K562 (cell line): ENCODE data around the gene MDC1. TPM values are rescaled to one million over a fixed set of nuclear protein-coding genes. Genes with fewer than 3 reads are reported as not detected.

Source experiments
- ATAC-seq: fragments of 200-7000 bp; cut with Tn5 transposase; 3 replicates; pipeline ENCODE4 v1.9.1; 2020; ENCODE audit warnings: moderate library complexity
- BruUV-seq: library from RNA; stranded (reverse); fragments of 400-500 nt; replicated peaks from 2 replicates; lab custom pipeline; 2021; lab: Mats Ljungman, UMichigan
- CTCF ChIA-PET: fragments of 300-600 bp; formaldehyde crosslinking; extraction: SDS; loops from one replicate; lab custom pipeline; 2021; ENCODE audit warnings: low intra/inter-chr PET ratio; lab: Yijun Ruan, JAX
- POLR2A ChIA-PET: fragments of 300-600, 350-650 bp; sonication (Branson Sonifier 250); formaldehyde crosslinking; extraction: SDS; loops from one replicate; lab custom pipeline; 2021; ENCODE audit warnings: antibody characterized with exemption, inconsistent platforms; lab: Yijun Ruan, JAX
- DNase-seq, 4 experiments: peaks; one replicate each; pipeline versions ENCODE4 v3.0.0 to v3.0.0-alpha.2; 2011 to 2018; ENCODE audit warnings: low spot score in 3 of 4, mixed read lengths in 3 of 4; ENCODE audit errors: extremely low read depth in 1 of 4
- FAIRE-seq: peaks from 2 replicates; lab custom pipeline; 2011; peaks lifted over from hg19 to GRCh38; lab: Jason Lieb, UNC
- H2AFZ ChIP-seq: 2 replicates; pipeline ENCODE4 v1.6.0; 2011; ENCODE audit warnings: low read depth, low read length, control low read depth, inconsistent platforms
- H3K27ac ChIP-seq: fragments of 200-600 bp; 3 replicates; pipeline ENCODE4 v1.8.0; 2011; ENCODE audit warnings: low read depth, mild to moderate bottlenecking, control low read depth, inconsistent platforms, low read length, moderate library complexity, mixed read lengths; ENCODE audit errors: extremely low read depth
- H3K27me3 ChIP-seq, 2 experiments: fragments of 300-600 bp in 1 of 2; 2 replicates in 1 of 2; 3 replicates in 1 of 2; pipeline versions ENCODE4 v1.6.0 to v1.8.0; 2011; ENCODE audit warnings: inconsistent platforms in 2 of 2, low read length in 2 of 2, mild to moderate bottlenecking in 1 of 2, mixed read lengths in 1 of 2, moderate library complexity in 1 of 2; ENCODE audit not compliant: control insufficient read depth in 2 of 2, insufficient read depth in 2 of 2
- H3K36me3 ChIP-seq: fragments of 300-600 bp; 3 replicates; pipeline ENCODE4 v1.8.0; 2011; ENCODE audit warnings: mild to moderate bottlenecking, low read length, inconsistent platforms; ENCODE audit not compliant: control insufficient read depth, insufficient read depth
- H3K4me1 ChIP-seq, 2 experiments: fragments of 200-600 bp in 1 of 2; replicated peaks in 1 of 2; 2 replicates in 1 of 2; 3 replicates in 1 of 2; pipeline versions ENCODE4 v1.5.1 to v1.8.0; 2011; ENCODE audit warnings: inconsistent platforms in 2 of 2, low read length in 2 of 2, mild to moderate bottlenecking in 1 of 2, mixed read lengths in 1 of 2, moderate library complexity in 1 of 2; ENCODE audit not compliant: control insufficient read depth in 2 of 2, insufficient read depth in 2 of 2
- H3K4me2 ChIP-seq: 2 replicates; pipeline ENCODE4 v1.6.1; 2011; ENCODE audit warnings: low read length, control low read depth, inconsistent platforms, mixed read lengths; ENCODE audit not compliant: insufficient read depth
- H3K4me3 ChIP-seq: fragments of 200-600 bp; sonication (generic), shearing (Covaris generic); 2 replicates; pipeline ENCODE4 v1.5.1; 2016; ENCODE audit warnings: control low read depth, inconsistent platforms
- H3K79me2 ChIP-seq: fragments of 200-600 bp; 3 replicates; pipeline ENCODE4 v1.8.0; 2011; ENCODE audit warnings: low read length, inconsistent platforms; ENCODE audit not compliant: control insufficient read depth, insufficient read depth
- H3K9ac ChIP-seq, 2 experiments: 2 replicates each; pipeline versions ENCODE4 v1.6.0 to v1.6.1; 2011; ENCODE audit warnings: low read depth in 2 of 2, low read length in 2 of 2, control low read depth in 1 of 2, inconsistent platforms in 1 of 2, mild to moderate bottlenecking in 1 of 2, mixed read lengths in 1 of 2; ENCODE audit not compliant: insufficient read depth in 1 of 2
- H3K9me1 ChIP-seq: one replicate; pipeline ENCODE4 v1.6.0; 2011; ENCODE audit warnings: inconsistent platforms, mild to moderate bottlenecking, low read length, moderate library complexity; ENCODE audit not compliant: control insufficient read depth, insufficient read depth
- H3K9me3 ChIP-seq: replicated peaks from 2 replicates; pipeline ENCODE4 v1.5.1; 2011; ENCODE audit warnings: low read depth, low read length, inconsistent platforms; ENCODE audit not compliant: control insufficient read depth, insufficient read depth
- H4K20me1 ChIP-seq: replicated peaks from 2 replicates; pipeline ENCODE4 v1.6.1; 2011; ENCODE audit warnings: low read length, inconsistent platforms, mixed read lengths; ENCODE audit not compliant: control insufficient read depth, insufficient read depth
- CCAR2 ChIP-seq: fragments of 200-400 bp; formaldehyde crosslinking; IDR thresholded peaks from 2 replicates; pipeline ENCODE4 v1.6.1; 2017; ENCODE audit warnings: mild to moderate bottlenecking, low read depth, low read length
- FOSL1 ChIP-seq: fragments of 200-800 bp; sonication (Bioruptor generic); conservative IDR thresholded peaks from 2 replicates; pipeline ENCODE4 v1.6.1; 2016; ENCODE audit warnings: missing genetic modification characterization, missing compliant biosample characterization
- HMBOX1 ChIP-seq: sonication (generic); IDR thresholded peaks from 2 replicates; pipeline ENCODE4 v1.6.1; 2016
- MYBL2 ChIP-seq, 2 experiments: fragments of 450-650 bp in 1 of 2; sonication (generic) in 1 of 2; formaldehyde crosslinking in 1 of 2; IDR thresholded peaks; 2 replicates each; pipeline versions ENCODE4 v1.6.1 to v1.8.1; 2017 to 2022; ENCODE audit warnings: borderline replicate concordance in 1 of 2, inconsistent platforms in 1 of 2, low read depth in 1 of 2, mild to moderate bottlenecking in 1 of 2, missing genetic modification reagents in 1 of 2, moderate library complexity in 1 of 2
- NCOR1 ChIP-seq: fragments of 450-650 bp; IDR thresholded peaks from 2 replicates; pipeline ENCODE4 v1.6.1; 2016; ENCODE audit warnings: mild to moderate bottlenecking, moderate library complexity
- SMARCB1 ChIP-seq: IDR thresholded peaks from 2 replicates; pipeline ENCODE4 v1.6.1; 2011; ENCODE audit warnings: improper control_type of control experiment, low read depth; ENCODE audit not compliant: insufficient read length
- USF2 ChIP-seq: sonication (generic); formaldehyde crosslinking; IDR thresholded peaks from 2 replicates; pipeline ENCODE4 v1.5.0; 2020; ENCODE audit warnings: missing genetic modification reagents
- ZKSCAN8 ChIP-seq: fragments of 200-800 bp; sonication (Bioruptor generic); IDR thresholded peaks from 2 replicates; pipeline ENCODE4 v1.6.1; 2016; ENCODE audit warnings: missing genetic modification characterization, missing compliant biosample characterization
- ZNF184 ChIP-seq: sonication (generic); formaldehyde crosslinking; IDR thresholded peaks from 2 replicates; pipeline ENCODE4 v1.5.0; 2020; ENCODE audit warnings: missing genetic modification reagents
- ZNF57 ChIP-seq: fragments of 450-650 bp; formaldehyde crosslinking; IDR thresholded peaks from 2 replicates; pipeline ENCODE4 v1.4.0; 2020; ENCODE audit warnings: mild to moderate bottlenecking, moderate library complexity
- WGBS: fragments of 100-300 bp; shearing (Covaris generic); methylation state at CpG from one replicate; pipeline ENCODE4 v1.1.6; 2016; ENCODE audit warnings: low coverage, mixed read lengths; ENCODE audit not compliant: insufficient coverage; ENCODE audit errors: missing lambda C conversion rate; 5-methylcytosine and 5-hydroxymethylcytosine counted together
- in situ Hi-C: fragments of 300-500 bp; cut with MboI; formaldehyde crosslinking; loops from 4 replicates; pipeline ENCODE4 v1.15.0; 2018; ENCODE audit warnings: inconsistent platforms, mixed read lengths
- intact Hi-C: fragments of 100-400 bp; cut with micrococcal nuclease; formaldehyde crosslinking; loops from 2 replicates; pipeline ENCODE4 v1.14.2; 2022
- polyA plus RNA-seq, 8 experiments: library from polyadenylated mRNA; depleted of rRNA in 4 of 8; stranded (reverse) in 5 of 8; unstranded in 3 of 8; fragments of >200 nt; fragmentation: Nextera tagmentation in 2 of 8; fragmentation: Illumina TruSeq in 1 of 8; extraction: Ambion mirVana in 2 of 8; extraction: Trizol in 1 of 8; gene quantifications; 2 replicates each; pipeline versions ENCODE4 v1.2.1 to v1.2.3, GENCODE V29; 2011 to 2014; ENCODE audit warnings: inconsistent platforms in 1 of 8, missing spikeins in 1 of 8
- total RNA-seq, 7 experiments: library from RNA; depleted of rRNA in 6 of 7; stranded (reverse); fragments of >200 nt in 6 of 7; fragmentation: Illumina TruSeq in 2 of 7; extraction: Trizol in 2 of 7; gene quantifications; 2 replicates each; pipeline versions ENCODE4 v1.2.1 to v1.2.3, GENCODE V29; 2011 to 2021; ENCODE audit warnings: low replicate concordance in 1 of 7
- TF ChIP-seq, protein P1 (sequence below): fragments of 250-450 bp; sonication (Bioruptor Pico); IDR thresholded peaks from 2 replicates; pipeline ENCODE4 v1.8.0; 2021; ENCODE audit warnings: moderate library complexity, mild to moderate bottlenecking, inconsistent platforms
- TF ChIP-seq, protein P2 (sequence below): fragments of 250-450 bp; sonication (Bioruptor Pico); IDR thresholded peaks from 2 replicates; pipeline ENCODE4 v1.4.0; 2020

The MDC1 gene
- total and polyA plus RNA-seq, 9 of the 15 experiments (the other 6 are each of a cell fraction or from before 2014, with no cell fraction given), result 8.2 to 114 (median 20.0) TPM

DNA sequence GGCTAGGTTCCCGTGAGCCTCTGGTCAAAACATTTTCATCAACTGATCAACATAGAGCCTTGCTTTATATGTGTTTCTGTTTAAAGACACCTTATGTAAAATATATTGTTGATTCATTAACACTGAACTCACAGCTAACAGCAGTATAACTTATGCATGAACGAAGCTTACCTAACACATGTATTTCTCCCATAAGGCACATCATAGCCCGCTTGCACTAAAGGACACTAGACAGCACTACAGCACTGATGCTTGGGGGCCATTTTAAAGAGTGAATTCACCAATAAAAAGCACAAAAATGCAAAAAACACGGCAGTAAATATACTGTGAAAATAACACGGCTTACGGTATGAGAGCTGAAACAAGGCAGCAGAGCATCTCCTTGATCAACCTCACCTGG lies 21.5 kb upstream of the MDC1 start:
- ChIA-PET CTCF (no interaction called here), POLR2A (interaction anchor here (0.6 to 5.0 kb wide), 9 partner anchors 8 to 106 kb away, joined by 3 to 27 read pairs (median 4); partner anchors contain the start of gene MDC1)
- in situ Hi-C loops (no loop called here), intact Hi-C loops (no loop called here)
- BruUV-seq, result no TSS peak
- Histone ChIP-seq H3K9me3 (no peaks in the 10 kb centered on the region), H3K27me3 (no peaks in the 10 kb centered on the region), H4K20me1 (peaks cover 4% of the 10 kb centered on the region; the same call in 1 of the 2 replicates), H2AFZ (no peak overlapping the region), H3K4me1 (peaks cover 34 to 35% of the 10 kb centered on the region in 2 experiments), H3K4me3 (no peak overlapping the region), H3K9ac (no peak overlapping the region), H3K79me2 (peaks cover 58% of the 10 kb centered on the region), H3K27ac (no peak overlapping the region), H3K9me1 (peaks cover 5% of the 10 kb centered on the region), H3K36me3 (peaks cover 71% of the 10 kb centered on the region), H3K4me2 (no peak overlapping the region)
- WGBS, result 89% methylated on average over 6 of the region's 6 CpGs
- no peak for FAIRE-seq
- no peak for ATAC-seq
- no peak for DNase-seq
- TF ChIP-seq SMARCB1, result no peak
- no peak for TF ChIP-seq HMBOX1
- no peak for TF ChIP-seq NCOR1
- TF ChIP-seq MYBL2 (IDR thresholded peaks at IDR 0.05; ENCODE audit: low read depth), result no peak
- TF ChIP-seq MYBL2 (CRISPR knock-in tag; IDR thresholded peaks at IDR 0.05; ENCODE audit: borderline replicate concordance), result no peak
- TF ChIP-seq CCAR2, result no peak
- TF ChIP-seq, protein P1, sequence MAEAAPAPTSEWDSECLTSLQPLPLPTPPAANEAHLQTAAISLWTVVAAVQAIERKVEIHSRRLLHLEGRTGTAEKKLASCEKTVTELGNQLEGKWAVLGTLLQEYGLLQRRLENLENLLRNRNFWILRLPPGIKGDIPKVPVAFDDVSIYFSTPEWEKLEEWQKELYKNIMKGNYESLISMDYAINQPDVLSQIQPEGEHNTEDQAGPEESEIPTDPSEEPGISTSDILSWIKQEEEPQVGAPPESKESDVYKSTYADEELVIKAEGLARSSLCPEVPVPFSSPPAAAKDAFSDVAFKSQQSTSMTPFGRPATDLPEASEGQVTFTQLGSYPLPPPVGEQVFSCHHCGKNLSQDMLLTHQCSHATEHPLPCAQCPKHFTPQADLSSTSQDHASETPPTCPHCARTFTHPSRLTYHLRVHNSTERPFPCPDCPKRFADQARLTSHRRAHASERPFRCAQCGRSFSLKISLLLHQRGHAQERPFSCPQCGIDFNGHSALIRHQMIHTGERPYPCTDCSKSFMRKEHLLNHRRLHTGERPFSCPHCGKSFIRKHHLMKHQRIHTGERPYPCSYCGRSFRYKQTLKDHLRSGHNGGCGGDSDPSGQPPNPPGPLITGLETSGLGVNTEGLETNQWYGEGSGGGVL, result no peak
- TF ChIP-seq FOSL1 (tag), result no peak
- TF ChIP-seq, protein P2, sequence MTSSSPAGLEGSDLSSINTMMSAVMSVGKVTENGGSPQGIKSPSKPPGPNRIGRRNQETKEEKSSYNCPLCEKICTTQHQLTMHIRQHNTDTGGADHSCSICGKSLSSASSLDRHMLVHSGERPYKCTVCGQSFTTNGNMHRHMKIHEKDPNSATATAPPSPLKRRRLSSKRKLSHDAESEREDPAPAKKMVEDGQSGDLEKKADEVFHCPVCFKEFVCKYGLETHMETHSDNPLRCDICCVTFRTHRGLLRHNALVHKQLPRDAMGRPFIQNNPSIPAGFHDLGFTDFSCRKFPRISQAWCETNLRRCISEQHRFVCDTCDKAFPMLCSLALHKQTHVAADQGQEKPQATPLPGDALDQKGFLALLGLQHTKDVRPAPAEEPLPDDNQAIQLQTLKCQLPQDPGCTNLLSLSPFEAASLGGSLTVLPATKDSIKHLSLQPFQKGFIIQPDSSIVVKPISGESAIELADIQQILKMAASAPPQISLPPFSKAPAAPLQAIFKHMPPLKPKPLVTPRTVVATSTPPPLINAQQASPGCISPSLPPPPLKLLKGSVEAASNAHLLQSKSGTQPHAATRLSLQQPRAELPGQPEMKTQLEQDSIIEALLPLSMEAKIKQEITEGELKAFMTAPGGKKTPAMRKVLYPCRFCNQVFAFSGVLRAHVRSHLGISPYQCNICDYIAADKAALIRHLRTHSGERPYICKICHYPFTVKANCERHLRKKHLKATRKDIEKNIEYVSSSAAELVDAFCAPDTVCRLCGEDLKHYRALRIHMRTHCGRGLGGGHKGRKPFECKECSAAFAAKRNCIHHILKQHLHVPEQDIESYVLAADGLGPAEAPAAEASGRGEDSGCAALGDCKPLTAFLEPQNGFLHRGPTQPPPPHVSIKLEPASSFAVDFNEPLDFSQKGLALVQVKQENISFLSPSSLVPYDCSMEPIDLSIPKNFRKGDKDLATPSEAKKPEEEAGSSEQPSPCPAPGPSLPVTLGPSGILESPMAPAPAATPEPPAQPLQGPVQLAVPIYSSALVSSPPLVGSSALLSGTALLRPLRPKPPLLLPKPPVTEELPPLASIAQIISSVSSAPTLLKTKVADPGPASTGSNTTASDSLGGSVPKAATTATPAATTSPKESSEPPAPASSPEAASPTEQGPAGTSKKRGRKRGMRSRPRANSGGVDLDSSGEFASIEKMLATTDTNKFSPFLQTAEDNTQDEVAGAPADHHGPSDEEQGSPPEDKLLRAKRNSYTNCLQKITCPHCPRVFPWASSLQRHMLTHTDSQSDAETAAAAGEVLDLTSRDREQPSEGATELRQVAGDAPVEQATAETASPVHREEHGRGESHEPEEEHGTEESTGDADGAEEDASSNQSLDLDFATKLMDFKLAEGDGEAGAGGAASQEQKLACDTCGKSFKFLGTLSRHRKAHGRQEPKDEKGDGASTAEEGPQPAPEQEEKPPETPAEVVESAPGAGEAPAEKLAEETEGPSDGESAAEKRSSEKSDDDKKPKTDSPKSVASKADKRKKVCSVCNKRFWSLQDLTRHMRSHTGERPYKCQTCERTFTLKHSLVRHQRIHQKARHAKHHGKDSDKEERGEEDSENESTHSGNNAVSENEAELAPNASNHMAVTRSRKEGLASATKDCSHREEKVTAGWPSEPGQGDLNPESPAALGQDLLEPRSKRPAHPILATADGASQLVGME (CRISPR knock-in tag), result no peak
- no peak for TF ChIP-seq USF2
- TF ChIP-seq ZNF184, result no peak
- TF ChIP-seq ZKSCAN8, result no peak
- no peak for TF ChIP-seq ZNF57
